HUES64 (cell line): Measurements from ENCODE around the gene FOXM1.

Experiments
- H3K27ac ChIP-seq: 2 replicates; pipeline ENCODE4 v1.7.0; 2013; ENCODE audit warnings: low read depth, low read length, inconsistent platforms
- H3K27me3 ChIP-seq: 2 replicates; pipeline ENCODE4 v1.6.1; 2013; ENCODE audit warnings: mild to moderate bottlenecking, low read length; ENCODE audit not compliant: insufficient read depth
- H3K36me3 ChIP-seq: 2 replicates; pipeline ENCODE4 v1.6.1; 2013; ENCODE audit warnings: mild to moderate bottlenecking, low read length; ENCODE audit not compliant: insufficient read depth
- H3K4me1 ChIP-seq: 2 replicates; pipeline ENCODE4 v1.6.1; 2013; ENCODE audit warnings: mild to moderate bottlenecking, low read length, moderate library complexity; ENCODE audit not compliant: insufficient read depth
- H3K4me3 ChIP-seq: 2 replicates; pipeline ENCODE4 v1.5.1; 2013; ENCODE audit warnings: mild to moderate bottlenecking, low read length, moderate library complexity
- H3K9ac ChIP-seq: 2 replicates; pipeline ENCODE4 v1.6.1; 2013; ENCODE audit warnings: mild to moderate bottlenecking, low read depth, low read length
- H3K9me3 ChIP-seq: 2 replicates; pipeline ENCODE4 v1.6.1; 2013; ENCODE audit warnings: low read depth, low read length; ENCODE audit not compliant: insufficient read depth
- whole genome bisulfite sequencing: fragments of 150-250, 120-280 bp; methylation state at CpG from one replicate; pipeline ENCODE4 v1.1.7; 2013; ENCODE audit warnings: missing lambda C conversion rate; 5-methylcytosine and 5-hydroxymethylcytosine counted together

The FOXM1 gene

GRCh38 chr12:2823483-2823882 lies 53.5 kb downstream of the FOXM1 start:
- H3K9me3 ChIP-seq = no peaks in the 10 kb centered on the region
- no peak overlapping the region for H3K9ac ChIP-seq
- WGBS = 92% methylated on average over 7 of the region's 7 CpGs
- H3K4me1 ChIP-seq = peaks cover 18% of the 10 kb centered on the region; the same call in 1 of the 2 replicates
- H3K36me3 ChIP-seq = peaks cover 83% of the 10 kb centered on the region
- no peak overlapping the region for H3K27ac ChIP-seq
- no peak overlapping the region for H3K4me3 ChIP-seq
- H3K27me3 ChIP-seq = no peaks in the 10 kb centered on the region

- Histone ChIP-seq H3K4me3 (no peak overlapping the region), H3K4me1 (peaks cover 12% of the 10 kb centered on the region; the same call in 1 of the 2 replicates), H3K9ac (no peak overlapping the region), H3K9me3 (no peaks in the 10 kb centered on the region), H3K36me3 (peaks cover 74% of the 10 kb centered on the region), H3K27me3 (no peaks in the 10 kb centered on the region), H3K27ac (no peak overlapping the region)
- WGBS = 58% methylated on average over 8 of the region's 9 CpGs
Observed at GRCh38 chr12:2820432-2820831, 56.5 kb downstream of the FOXM1 start.

- H3K9ac ChIP-seq = no peak overlapping the region
- H3K36me3 ChIP-seq = peaks cover 67% of the 10 kb centered on the region
- H3K27ac ChIP-seq = no peak overlapping the region
- 94% methylated on average over 15 of the region's 15 CpGs for WGBS
- H3K27me3 ChIP-seq = no peaks in the 10 kb centered on the region
- no peak overlapping the region for H3K4me3 ChIP-seq
- H3K4me1 ChIP-seq = peaks cover 6% of the 10 kb centered on the region; the same call in 1 of the 2 replicates
- H3K9me3 ChIP-seq = no peaks in the 10 kb centered on the region
Observed at GRCh38 chr12:2819810-2820209, 57.2 kb downstream of the FOXM1 start.

GRCh38 chr12:2813214-2814185 lies 63.5 kb downstream of the FOXM1 start:
- 27% methylated on average over 9 of the region's 10 CpGs for WGBS
- Histone ChIP-seq H3K4me3 (peak overlapping the region; percentile 94), H3K27me3 (no peaks in the 10 kb centered on the region), H3K36me3 (peaks cover 15% of the 10 kb centered on the region), H3K4me1 (peaks cover 7% of the 10 kb centered on the region), H3K27ac (peak overlapping the region; percentile 97), H3K9ac (peak overlapping the region; percentile 99), H3K9me3 (no peaks in the 10 kb centered on the region)

- peaks cover 5% of the 10 kb centered on the region for H3K36me3 ChIP-seq
- no peaks in the 10 kb centered on the region for H3K27me3 ChIP-seq
- 2% methylated on average over 48 of the region's 48 CpGs for WGBS
- H3K27ac ChIP-seq = peak within 1 kb of the TSS; percentile 97
- H3K4me1 ChIP-seq = peaks cover 7% of the 10 kb centered on the region
- H3K9me3 ChIP-seq = no peaks in the 10 kb centered on the region
- peak within 1 kb of the TSS; percentile 99 for H3K9ac ChIP-seq
- peak within 1 kb of the TSS; percentile 94 for H3K4me3 ChIP-seq
Observed at GRCh38 chr12:2812290-2813213, 64.4 kb downstream of the FOXM1 start, which contains the start of gene ITFG2. ITFG2 (plus strand) TSS chr12:2812668; CDS start chr12:2812761, 93 bp downstream.

- Histone ChIP-seq H3K27ac (no peak overlapping the region), H3K4me1 (peaks cover 7% of the 10 kb centered on the region), H3K27me3 (no peaks in the 10 kb centered on the region), H3K9me3 (no peaks in the 10 kb centered on the region), H3K9ac (no peak overlapping the region), H3K4me3 (peak overlapping the region; percentile 94; the same call in 1 of the 2 replicates), H3K36me3 (no peaks in the 10 kb centered on the region)
- 100% methylated on average over 2 of the region's 5 CpGs for WGBS
Observed at GRCh38 chr12:2811801-2812200, 65.2 kb downstream of the FOXM1 start.
